Heart right ventricle (tissue), 16 donors: ENCODE measurements around the gene SCN5A. TPM values are rescaled to one million over a fixed set of nuclear protein-coding genes. Genes with fewer than 3 reads are reported as not detected.
A peak's percentile ranks its signal among the peaks of the same experiment; 100 is the strongest.

ENCODE experiments used
- ATAC-seq, 8 donors: fragments of 200-7000 bp; cut with Tn5 transposase; one replicate each; pipeline ENCODE4 v1.9.1; 2020; ENCODE audit warnings: mild to moderate bottlenecking in 8 of 8, moderate library complexity in 8 of 8, moderate number of reproducible peaks in 1 of 8
- DNase-seq, 2 donors: peaks; one replicate each; pipeline ENCODE4 v3.0.0-alpha.2; 2020
- H3K27ac ChIP-seq, 10 donors: fragments of 200-600 bp; sonication (generic) in 2 of 10; one replicate each; pipeline versions ENCODE4 v1.5.0 to v1.8.0; 2020 to 2022; ENCODE audit warnings: mild to moderate bottlenecking in 3 of 10
- H3K27me3 ChIP-seq, 7 donors: fragments of 200-600 bp; one replicate each; pipeline ENCODE4 v1.8.0; 2021 to 2022; ENCODE audit warnings: mild to moderate bottlenecking in 2 of 7
- H3K36me3 ChIP-seq, 9 donors: fragments of 200-600 bp; sonication (generic) in 1 of 9; one replicate each; pipeline versions ENCODE4 v1.5.0 to v1.8.0; 2020 to 2022; ENCODE audit warnings: mild to moderate bottlenecking in 2 of 9
- H3K4me1 ChIP-seq, 9 donors: fragments of 200-600 bp; sonication (generic) in 1 of 9; one replicate each; pipeline versions ENCODE4 v1.5.0 to v1.8.0; 2020 to 2022; ENCODE audit warnings: mild to moderate bottlenecking in 4 of 9
- H3K4me3 ChIP-seq, 10 donors: fragments of 200-600 bp; sonication (generic) in 2 of 10; one replicate each; pipeline versions ENCODE4 v1.5.0 to v1.8.0; 2020 to 2022; ENCODE audit warnings: mild to moderate bottlenecking in 7 of 10, moderate library complexity in 2 of 10
- H3K9me3 ChIP-seq, 11 donors: fragments of 200-600 bp in 10 of 11; sonication (generic) in 2 of 11; one replicate each; pipeline versions ENCODE4 v1.5.0 to v1.8.0; 2013 to 2022; ENCODE audit warnings: mild to moderate bottlenecking in 2 of 11, control low read depth in 1 of 11, moderate library complexity in 1 of 11
- WGBS, 2 donors: extraction: QIAGEN DNeasy Blood & Tissue Kit; methylation state at CpG; one replicate each; pipeline ENCODE4 v1.1.7; 2013; ENCODE audit warnings: inconsistent platforms in 1 of 2; 5-methylcytosine and 5-hydroxymethylcytosine counted together
- intact Hi-C, 10 donors: fragments of 100-400 bp; cut with DNase I; formaldehyde crosslinking; loops; one replicate each; pipeline versions ENCODE4 v1.11.1 to v1.14.2; 2022
- polyA plus RNA-seq, 2 donors: library from polyadenylated mRNA; stranded (reverse); fragments of 200-250 nt; gene quantifications; one replicate each; pipeline ENCODE4 v1.2.3, GENCODE V29; 2013
- total RNA-seq, 10 donors: library from RNA; stranded (reverse); fragmentation: NEBNext Ultra II Directional in 3 of 10; extraction: Animal tissue kit (Norgen Biotek cat#: 25700) in 3 of 10; gene quantifications; one replicate each; pipeline versions ENCODE4 v1.2.1 to v1.2.4, GENCODE V29; 2021 to 2023
- TF ChIP-seq, protein P1 (sequence below), 9 donors: fragments of 200-600 bp; sonication (generic) in 2 of 9; IDR thresholded peaks; one replicate each; pipeline versions ENCODE4 v1.5.0 to v1.8.0; 2021 to 2022; ENCODE audit warnings: antibody characterized with exemption in 9 of 9, mild to moderate bottlenecking in 5 of 9, moderate library complexity in 1 of 9
- donor health status: Arrhythmogenic right ventricular cardiomyopathy.
- donor health status: ischemic (EF 13 %, LVEDD 7.1; RV severe dilation, severe dysfunction).
- donor health status: healthy with polysubstance abuse.
- donor health status: DM: no; HTN: yes; CAD: no.
- donor health status: DM: no; HTN: no; CAD: no.
- donor health status: ischemic (EF 25% LVEDD 6.9; RV normal size, moderate dysfunction).
- donor health status: ischemic (EF 25% LVEDD 5.7; RV mildly dilated, moderate dysfunction).
- donor health status: healthy.
- donor health status: DM: yes; HTN: yes; CAD: no.
- donor health status: Ischemic cardiomyopathy.
- donor health status: ischemic (EF 35%, LVEDD 5.7; RV mildly dilated, moderate dysfunction).
- donor health status: nonischemic (EF 11% LVEDD 7.7; RV severe dilation, severe dysfunction).
- donor health status: DM: yes; HTN: yes; CAD: no.
- donor health status: PGD.
- donor health status: ischemic (EF 29% LVEDD 5.4; RV normal size, mild dysfunction).
- donor health status: nonischemic (EF 23%, LVEDD 6.1; RV moderate dilation, normal function).

Gene SCN5A
- total and polyA plus RNA-seq, 12 donors: 29.9 to 254 (median 177) TPM

DNA sequence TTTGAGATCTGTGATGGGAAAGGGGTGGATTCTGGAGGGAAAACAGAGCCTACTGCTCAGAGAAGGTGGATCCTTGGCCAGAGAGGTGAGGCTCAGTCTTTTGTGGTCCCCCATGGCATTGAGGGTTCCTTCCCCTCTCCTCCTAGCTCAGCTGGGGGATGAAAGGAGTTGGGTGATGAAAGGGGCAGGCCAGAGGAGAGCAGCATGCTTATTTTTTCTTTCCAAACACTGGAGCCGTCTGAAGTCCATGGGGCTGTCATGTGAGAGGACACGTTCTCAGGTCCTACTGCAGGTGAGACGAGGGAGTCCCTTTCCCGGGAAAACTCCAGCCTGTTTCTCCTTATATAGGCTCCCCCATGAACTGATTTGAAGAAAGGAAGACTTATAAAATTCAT is 71.4 kb downstream of the SCN5A start:
- 70 to 74% methylated on average over 4 of the region's 4 CpGs for WGBS, 2 donors

DNA sequence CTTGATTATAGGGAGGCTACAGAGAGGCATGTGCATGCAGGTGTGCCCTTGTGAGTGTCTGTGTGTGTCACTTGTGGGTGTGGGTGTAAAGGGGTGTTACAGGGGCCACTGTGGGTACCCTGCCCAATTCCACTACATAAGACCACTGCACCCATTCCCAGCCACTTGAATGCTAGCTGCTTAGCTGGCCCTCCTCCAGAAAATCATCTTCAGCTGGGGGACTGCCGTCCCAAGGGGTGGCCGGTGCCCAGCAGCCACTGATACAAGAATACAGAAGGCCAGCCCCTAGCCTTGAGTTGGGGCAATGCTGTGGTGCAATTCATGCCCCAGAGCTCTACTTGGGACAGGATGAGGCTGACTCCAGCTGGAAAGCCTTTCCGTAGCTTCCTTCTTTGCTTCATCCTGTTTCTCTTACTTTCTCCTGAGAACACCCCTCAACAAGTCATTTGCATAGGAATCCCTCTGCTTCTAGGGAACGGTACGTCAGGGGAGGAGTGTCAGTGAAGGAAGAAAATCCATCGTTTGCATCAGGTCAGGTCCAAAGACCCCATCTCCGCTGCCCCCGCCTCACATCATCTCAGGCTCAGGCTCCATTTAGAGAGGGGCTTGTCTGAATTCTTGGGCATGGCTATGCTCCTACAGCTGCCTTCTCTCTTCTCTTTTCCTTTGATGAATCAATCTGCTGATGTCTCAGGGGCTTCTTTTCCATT is 72.0 kb downstream of the SCN5A start:
- Histone ChIP-seq H3K4me3 (no peak overlapping the region), H3K27me3 (no peaks in the 10 kb centered on the region), H3K27ac (peak overlapping the region in 5 of 10 donors; percentile 52 to 98 (median 90)), H3K4me1 (peaks cover 16 to 81% (median 60%) of the 10 kb centered on the region in 9 donors), H3K36me3 (peaks cover 0 to 28% (median 0%) of the 10 kb centered on the region in 9 donors), H3K9me3 (peaks cover 0 to 9% (median 4%) of the 10 kb centered on the region in 11 donors)
- WGBS, 2 donors: 54 to 72% methylated on average over 8 of the region's 8 CpGs
- DNase-seq (no peak), ATAC-seq (no peak)
- intact Hi-C loops: loop anchor here in 4 of 10 donors (2.0 to 5.0 kb wide), 4 partner anchors 35 to 71 kb away; partner anchors contain the start of gene SCN5A (in 1 of the 4)
- TF ChIP-seq, protein P1, sequence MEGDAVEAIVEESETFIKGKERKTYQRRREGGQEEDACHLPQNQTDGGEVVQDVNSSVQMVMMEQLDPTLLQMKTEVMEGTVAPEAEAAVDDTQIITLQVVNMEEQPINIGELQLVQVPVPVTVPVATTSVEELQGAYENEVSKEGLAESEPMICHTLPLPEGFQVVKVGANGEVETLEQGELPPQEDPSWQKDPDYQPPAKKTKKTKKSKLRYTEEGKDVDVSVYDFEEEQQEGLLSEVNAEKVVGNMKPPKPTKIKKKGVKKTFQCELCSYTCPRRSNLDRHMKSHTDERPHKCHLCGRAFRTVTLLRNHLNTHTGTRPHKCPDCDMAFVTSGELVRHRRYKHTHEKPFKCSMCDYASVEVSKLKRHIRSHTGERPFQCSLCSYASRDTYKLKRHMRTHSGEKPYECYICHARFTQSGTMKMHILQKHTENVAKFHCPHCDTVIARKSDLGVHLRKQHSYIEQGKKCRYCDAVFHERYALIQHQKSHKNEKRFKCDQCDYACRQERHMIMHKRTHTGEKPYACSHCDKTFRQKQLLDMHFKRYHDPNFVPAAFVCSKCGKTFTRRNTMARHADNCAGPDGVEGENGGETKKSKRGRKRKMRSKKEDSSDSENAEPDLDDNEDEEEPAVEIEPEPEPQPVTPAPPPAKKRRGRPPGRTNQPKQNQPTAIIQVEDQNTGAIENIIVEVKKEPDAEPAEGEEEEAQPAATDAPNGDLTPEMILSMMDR (IDR thresholded peaks at IDR 0.05): no peak

More for the DNA sequence above, 71.4 kb downstream of the SCN5A start:
- Histone ChIP-seq H3K27ac (peak overlapping the region in 5 of 10 donors; percentile 21 to 98 (median 90)), H3K9me3 (peaks cover 0 to 7% (median 1%) of the 10 kb centered on the region in 11 donors), H3K27me3 (no peaks in the 10 kb centered on the region), H3K4me3 (no peak overlapping the region), H3K36me3 (peaks cover 0 to 23% (median 0%) of the 10 kb centered on the region in 9 donors), H3K4me1 (peaks cover 16 to 87% (median 66%) of the 10 kb centered on the region in 9 donors)
- DNase-seq (no peak), ATAC-seq (no peak)
- intact Hi-C loops: loop anchor here in 4 of 10 donors (2.0 to 5.0 kb wide), 4 partner anchors 35 to 71 kb away; partner anchors contain the start of gene SCN5A (in 1 of the 4)
- TF ChIP-seq, protein P1 (IDR thresholded peaks at IDR 0.05): no peak

DNA sequence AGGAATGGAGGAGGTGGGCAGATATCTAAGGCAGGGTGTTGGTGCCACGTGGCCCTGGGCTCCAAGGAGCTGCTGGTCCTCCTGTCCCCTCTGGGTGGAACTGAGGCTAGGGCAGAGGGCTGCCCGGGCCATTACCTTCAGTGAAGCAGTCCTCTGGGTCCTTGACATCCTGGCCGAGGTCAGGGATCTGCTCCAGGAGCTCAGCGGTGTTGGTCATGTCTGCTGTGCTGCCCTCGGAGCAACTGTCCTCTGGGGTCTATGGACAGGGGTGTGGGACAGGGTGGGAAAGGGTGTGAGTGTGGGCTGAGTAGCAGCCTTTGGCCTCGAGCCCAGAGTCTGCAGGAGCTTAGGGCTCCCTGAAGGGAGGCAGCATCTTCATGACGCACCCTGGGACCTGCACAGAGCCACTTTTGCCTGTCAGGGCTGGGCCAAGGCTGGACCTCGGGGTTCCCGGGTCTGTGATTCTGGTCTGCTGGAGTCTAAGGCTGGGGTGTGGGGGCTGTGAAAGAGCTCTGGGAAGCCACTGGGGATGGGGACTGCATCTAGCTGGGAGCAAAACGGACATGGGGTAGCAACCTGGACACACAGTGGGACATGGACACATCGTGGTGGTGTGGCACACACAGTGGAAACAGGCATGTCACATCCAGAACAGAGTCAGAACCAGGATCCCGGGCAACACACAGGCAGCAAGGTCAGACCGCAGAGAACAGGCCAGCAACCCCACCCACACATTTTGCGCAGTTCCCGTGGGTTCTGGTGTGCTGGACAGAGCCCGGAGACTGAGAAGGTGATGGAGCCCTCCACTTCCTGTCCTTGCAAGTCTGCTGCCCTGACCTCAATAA is 72.7 kb downstream of the SCN5A start:
- DNase-seq: no peak
- ATAC-seq: no peak
- TF ChIP-seq, protein P1 (IDR thresholded peaks at IDR 0.05): no peak
- 56 to 57% methylated on average over 16 of the region's 16 CpGs for WGBS, 2 donors
- H3K27me3 ChIP-seq: no peaks in the 10 kb centered on the region
- no peak overlapping the region for H3K4me3 ChIP-seq
- H3K27ac ChIP-seq: peak overlapping the region in 5 of 10 donors; percentile 30 to 98 (median 62)
- intact Hi-C loops: loop anchor here in 2 of 10 donors (5.0 kb wide), 2 partner anchors 34 to 54 kb away; no protein-coding TSS in a partner anchor
- peaks cover 0 to 13% (median 4%) of the 10 kb centered on the region in 11 donors for H3K9me3 ChIP-seq
- H3K36me3 ChIP-seq: peaks cover 0 to 32% (median 0%) of the 10 kb centered on the region in 9 donors
- H3K4me1 ChIP-seq: peaks cover 16 to 73% (median 53%) of the 10 kb centered on the region in 9 donors

DNA sequence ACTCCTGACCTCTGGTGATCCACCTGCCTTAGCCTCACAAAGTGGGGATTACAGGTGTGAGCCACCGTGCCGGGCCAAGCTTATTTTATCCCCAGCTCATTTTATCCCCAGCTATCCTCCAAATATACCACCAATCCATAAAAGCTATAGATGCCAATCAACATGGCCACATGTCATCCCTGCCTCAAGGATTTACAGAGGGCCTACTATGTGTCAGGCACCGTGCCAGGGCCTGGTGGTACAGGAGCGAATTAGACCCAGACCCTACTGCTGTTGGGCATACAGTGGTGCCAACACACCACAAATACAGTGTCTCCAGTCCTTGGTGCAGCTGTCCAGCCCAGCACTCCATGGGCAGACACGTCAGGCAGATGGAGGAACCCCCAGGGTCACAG is 73.4 kb downstream of the SCN5A start:
- intact Hi-C loops: loop anchor here in 2 of 10 donors (5.0 kb wide), 2 partner anchors 34 to 54 kb away; no protein-coding TSS in a partner anchor
- ATAC-seq: no peak
- H3K4me3 ChIP-seq: no peak overlapping the region
- WGBS, 2 donors: 94 to 96% methylated on average over 5 of the region's 5 CpGs
- peaks cover 0 to 35% (median 0%) of the 10 kb centered on the region in 9 donors for H3K36me3 ChIP-seq
- peak overlapping the region in 5 of 10 donors; percentile 30 to 98 (median 62) for H3K27ac ChIP-seq
- H3K27me3 ChIP-seq: no peaks in the 10 kb centered on the region
- DNase-seq: no peak
- H3K4me1 ChIP-seq: peaks cover 16 to 67% (median 47%) of the 10 kb centered on the region in 9 donors
- H3K9me3 ChIP-seq: peaks cover 0 to 18% (median 6%) of the 10 kb centered on the region in 11 donors
- TF ChIP-seq, protein P1 (IDR thresholded peaks at IDR 0.05): no peak
